GM04503 (cell line): Measurements from ENCODE around the gene VPS16.

ENCODE experiments used
- DNase-seq: peaks from one replicate; pipeline ENCODE4 v3.0.0-alpha.2; 2012; ENCODE audit warnings: low read depth

VPS16 gene

GRCh38 chr20:2900845-2901592 is 60.5 kb downstream of the VPS16 start:
- DNase-seq = no peak

DNA sequence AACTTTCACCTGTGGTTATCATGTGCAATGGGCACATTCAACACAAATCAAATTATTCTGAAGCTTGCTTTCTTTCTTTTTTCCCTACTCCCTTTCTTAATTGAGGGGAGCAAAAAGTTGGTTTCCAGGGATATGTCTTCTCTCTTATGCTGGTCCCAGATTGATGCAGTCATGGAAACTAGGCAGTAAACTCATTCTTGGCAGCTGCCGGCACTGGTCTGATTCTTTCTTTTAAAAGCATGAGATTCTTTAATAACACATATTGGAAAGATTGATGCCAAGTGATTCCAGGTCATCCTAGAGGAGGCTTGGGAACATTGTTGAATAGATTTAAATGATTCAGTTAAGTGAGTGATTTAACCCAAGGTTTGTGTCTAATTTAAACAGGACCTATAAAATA is 61.7 kb downstream of the VPS16 start:
- no peak for DNase-seq

- no peak for DNase-seq
These were observed 62.3 kb downstream of the VPS16 start for GRCh38 chr20:2902818-2903217.

GRCh38 chr20:2903686-2904085 is 63.1 kb downstream of the VPS16 start:
- no peak for DNase-seq

- DNase-seq = no peak
These were observed 67.0 kb downstream of the VPS16 start for GRCh38 chr20:2907519-2907918.

GRCh38 chr20:2909953-2910352 is 69.4 kb downstream of the VPS16 start:
- DNase-seq = no peak

GRCh38 chr20:2911200-2911599 is 70.7 kb downstream of the VPS16 start:
- no peak for DNase-seq

- DNase-seq = no peak
These were observed 73.6 kb downstream of the VPS16 start for GRCh38 chr20:2914160-2914559.
